Right lobe of liver (tissue), 6 donors: Measurements from ENCODE around the gene IRF1. TPM values are rescaled to one million over a fixed set of nuclear protein-coding genes. Genes with fewer than 3 reads are reported as not detected.

ENCODE experiments used
- ATAC-seq, 4 donors: fragments of 200-7000 bp; cut with Tn5 transposase; one replicate each; pipeline ENCODE4 v1.9.1; 2020; ENCODE audit warnings: mild to moderate bottlenecking in 4 of 4, moderate library complexity in 4 of 4
- DNase-seq, 3 donors: peaks; one replicate each; pipeline ENCODE4 v3.0.0-alpha.2; 2020
- H3K27ac ChIP-seq, 3 donors: fragments of 200-600 bp; one replicate each; pipeline ENCODE4 v1.8.0; 2022
- H3K27me3 ChIP-seq, 2 donors: fragments of 200-600 bp; one replicate each; pipeline ENCODE4 v1.8.0; 2022
- H3K36me3 ChIP-seq, 4 donors: fragments of 200-600 bp; sonication (generic) in 1 of 4; one replicate each; pipeline versions ENCODE4 v1.5.1 to v1.8.0; 2017 to 2022; ENCODE audit warnings: control low read depth in 1 of 4
- H3K4me1 ChIP-seq, 4 donors: fragments of 200-600 bp; sonication (generic) in 1 of 4; one replicate each; pipeline versions ENCODE4 v1.5.1 to v1.8.0; 2017 to 2022; ENCODE audit warnings: control low read depth in 1 of 4
- H3K4me3 ChIP-seq, 3 donors: fragments of 200-600 bp; one replicate each; pipeline ENCODE4 v1.8.0; 2022
- H3K9me3 ChIP-seq, 4 donors: fragments of 200-600 bp; sonication (generic) in 1 of 4; one replicate each; pipeline versions ENCODE4 v1.5.1 to v1.8.0; 2017 to 2022; ENCODE audit warnings: control low read depth in 1 of 4
- POLR2A ChIP-seq: fragments of 450-650 bp; IDR thresholded peaks from one replicate; pipeline ENCODE4 v1.6.1; 2017; ENCODE audit warnings: antibody characterized with exemption, mild to moderate bottlenecking
- WGBS: methylation state at CpG from one replicate; pipeline ENCODE4 v1.1.6; 2018; ENCODE audit warnings: low coverage, low lambda C conversion rate; ENCODE audit not compliant: insufficient coverage; ENCODE audit errors: missing lambda C conversion rate; 5-methylcytosine and 5-hydroxymethylcytosine counted together
- intact Hi-C, 2 donors: fragments of 100-400 bp; cut with DNase I; formaldehyde crosslinking; loops; one replicate each; pipeline versions ENCODE4 v1.11.2 to v1.14.1; 2022
- total RNA-seq, 6 experiments: library from RNA; depleted of rRNA in 2 of 6; stranded (reverse); fragments of >200 nt in 2 of 6; fragmentation: NEBNext Ultra II Directional in 3 of 6; extraction: Animal tissue kit (Norgen Biotek cat#: 25700) in 3 of 6; gene quantifications; one replicate each; pipeline versions ENCODE4 v1.1.0 to v1.2.4, GENCODE V29; 2016 to 2023
- TF ChIP-seq, protein P1 (sequence below), 4 donors: fragments of 200-600 bp in 3 of 4; fragments of 450-650 bp in 1 of 4; IDR thresholded peaks; one replicate each; pipeline versions ENCODE4 v1.5.1 to v1.8.0; 2016 to 2022; ENCODE audit warnings: antibody characterized with exemption in 4 of 4, mild to moderate bottlenecking in 2 of 4
- donor health status: DM: no; HTN: yes; CAD: no.
- donor health status: DM: no; HTN: no; CAD: no.
- donor health status: DM: no; HTN: no; CAD: no.
- donor health status: DM: no; HTN: yes; CAD: no.
- donor health status: DM: no; HTN: yes; CAD: no.

IRF1 gene
- total RNA-seq, 6 experiments from 2014 or later, result 23.9 to 38.3 (median 30.2) TPM

DNA sequence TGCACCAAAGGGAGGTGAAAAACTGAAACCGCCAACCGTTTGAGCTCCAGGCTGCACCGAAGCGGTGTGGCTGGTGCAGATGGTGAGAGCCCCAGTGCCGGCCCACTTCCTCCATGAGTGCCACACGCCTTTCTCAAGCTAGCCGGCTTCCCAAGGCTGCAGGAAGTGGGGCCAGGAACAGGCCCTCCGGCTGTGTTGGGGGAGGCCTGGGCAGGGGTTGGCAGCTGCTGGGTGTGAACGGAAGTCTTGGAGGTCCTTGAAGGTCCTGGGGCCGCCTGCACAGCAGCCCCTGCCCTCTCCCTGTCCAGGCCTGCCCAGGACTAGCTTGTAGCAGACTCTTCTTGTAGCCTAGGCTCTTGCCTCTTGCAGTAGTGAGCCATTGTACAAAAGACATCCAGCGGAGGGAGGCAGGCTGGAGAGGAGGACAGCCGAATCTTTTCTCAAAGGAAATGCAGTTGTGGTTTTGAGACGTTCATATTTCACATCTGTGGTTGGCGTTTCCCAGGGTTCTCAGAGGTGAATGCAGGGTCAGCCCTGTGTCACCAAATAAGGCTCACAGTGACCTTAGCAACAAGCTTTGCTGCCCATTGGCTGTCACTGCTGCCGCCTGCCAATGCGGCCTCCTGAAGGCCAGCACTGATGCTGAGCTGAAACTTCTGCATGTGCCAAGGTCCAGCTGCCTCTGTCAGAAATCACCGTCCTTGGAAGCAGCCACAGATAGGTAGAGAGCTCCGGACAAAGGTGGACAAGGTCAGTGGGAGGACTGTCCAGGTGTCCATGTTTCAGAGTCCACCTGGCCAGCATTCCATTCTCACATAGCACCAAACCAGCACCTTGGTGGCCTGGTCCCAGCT is 23.9 kb downstream of the IRF1 start:
- intact Hi-C loops, result loop anchor here in 1 of 2 donors (10.0 kb wide), 1 partner anchor 52 kb away; no protein-coding TSS in a partner anchor
- Histone ChIP-seq H3K27ac (peak overlapping the region; percentile 53 to 92 (median 88)), H3K36me3 (no peaks in the 10 kb centered on the region), H3K27me3 (no peaks in the 10 kb centered on the region), H3K4me3 (no peak overlapping the region), H3K4me1 (peaks cover 2 to 83% (median 50%) of the 10 kb centered on the region in 4 donors), H3K9me3 (no peaks in the 10 kb centered on the region)
- DNase-seq, result peak; percentile 66 to 95 (median 95)
- WGBS, result 25% methylated on average over 9 of the region's 18 CpGs
- no peak for TF ChIP-seq POLR2A
- TF ChIP-seq, protein P1, sequence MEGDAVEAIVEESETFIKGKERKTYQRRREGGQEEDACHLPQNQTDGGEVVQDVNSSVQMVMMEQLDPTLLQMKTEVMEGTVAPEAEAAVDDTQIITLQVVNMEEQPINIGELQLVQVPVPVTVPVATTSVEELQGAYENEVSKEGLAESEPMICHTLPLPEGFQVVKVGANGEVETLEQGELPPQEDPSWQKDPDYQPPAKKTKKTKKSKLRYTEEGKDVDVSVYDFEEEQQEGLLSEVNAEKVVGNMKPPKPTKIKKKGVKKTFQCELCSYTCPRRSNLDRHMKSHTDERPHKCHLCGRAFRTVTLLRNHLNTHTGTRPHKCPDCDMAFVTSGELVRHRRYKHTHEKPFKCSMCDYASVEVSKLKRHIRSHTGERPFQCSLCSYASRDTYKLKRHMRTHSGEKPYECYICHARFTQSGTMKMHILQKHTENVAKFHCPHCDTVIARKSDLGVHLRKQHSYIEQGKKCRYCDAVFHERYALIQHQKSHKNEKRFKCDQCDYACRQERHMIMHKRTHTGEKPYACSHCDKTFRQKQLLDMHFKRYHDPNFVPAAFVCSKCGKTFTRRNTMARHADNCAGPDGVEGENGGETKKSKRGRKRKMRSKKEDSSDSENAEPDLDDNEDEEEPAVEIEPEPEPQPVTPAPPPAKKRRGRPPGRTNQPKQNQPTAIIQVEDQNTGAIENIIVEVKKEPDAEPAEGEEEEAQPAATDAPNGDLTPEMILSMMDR (IDR thresholded peaks at IDR 0.05), result no peak
- ATAC-seq, result peak; percentile 46 to 77 (median 72)

DNA sequence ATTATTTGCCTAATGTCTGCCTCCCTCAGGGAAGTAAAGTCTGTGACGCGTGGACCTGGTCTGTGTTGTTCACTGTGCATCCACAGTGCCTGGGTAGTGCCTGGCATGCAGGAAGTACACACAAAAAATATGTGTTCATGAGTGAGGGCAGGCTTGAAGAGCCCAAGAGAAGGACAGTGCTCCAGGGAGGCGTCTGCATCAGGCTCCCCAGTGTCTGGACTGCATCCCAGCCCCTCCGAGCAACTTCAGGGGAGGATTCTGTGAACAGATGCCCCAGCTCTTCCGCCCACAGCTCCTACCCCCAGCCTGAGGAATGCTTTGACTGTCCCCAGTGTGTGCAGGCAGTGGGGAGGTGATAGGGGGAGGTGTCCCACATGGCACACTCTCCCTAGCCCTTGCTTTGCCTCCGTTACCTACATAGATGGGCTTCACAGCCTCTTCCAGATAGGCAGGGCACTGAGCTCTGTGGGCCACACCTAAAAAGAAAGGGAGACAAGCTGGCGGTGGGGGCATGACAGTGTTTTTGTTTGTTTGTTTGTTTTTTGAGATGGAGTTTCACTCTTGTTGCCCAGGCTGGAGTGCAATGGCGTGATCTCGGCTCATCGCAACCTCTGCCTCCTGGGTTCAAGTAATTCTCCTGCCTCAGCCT is 25.4 kb downstream of the IRF1 start:
- WGBS, result 69% methylated on average over 7 of the region's 10 CpGs
- H3K9me3 ChIP-seq, result no peaks in the 10 kb centered on the region
- H3K4me3 ChIP-seq, result no peak overlapping the region
- intact Hi-C loops, result loop anchor here in 1 of 2 donors (10.0 kb wide), 1 partner anchor 50 kb away; no protein-coding TSS in a partner anchor
- peak overlapping the region; percentile 81 to 92 (median 88) for H3K27ac ChIP-seq
- no peaks in the 10 kb centered on the region for H3K36me3 ChIP-seq
- TF ChIP-seq, protein P1 (IDR thresholded peaks at IDR 0.05), result no peak
- TF ChIP-seq POLR2A, result no peak
- ATAC-seq (peak in 1 of 4 donors; percentile 25), DNase-seq (no peak)
- H3K27me3 ChIP-seq, result no peaks in the 10 kb centered on the region
- H3K4me1 ChIP-seq, result peaks cover 2 to 89% (median 55%) of the 10 kb centered on the region in 4 donors

DNA sequence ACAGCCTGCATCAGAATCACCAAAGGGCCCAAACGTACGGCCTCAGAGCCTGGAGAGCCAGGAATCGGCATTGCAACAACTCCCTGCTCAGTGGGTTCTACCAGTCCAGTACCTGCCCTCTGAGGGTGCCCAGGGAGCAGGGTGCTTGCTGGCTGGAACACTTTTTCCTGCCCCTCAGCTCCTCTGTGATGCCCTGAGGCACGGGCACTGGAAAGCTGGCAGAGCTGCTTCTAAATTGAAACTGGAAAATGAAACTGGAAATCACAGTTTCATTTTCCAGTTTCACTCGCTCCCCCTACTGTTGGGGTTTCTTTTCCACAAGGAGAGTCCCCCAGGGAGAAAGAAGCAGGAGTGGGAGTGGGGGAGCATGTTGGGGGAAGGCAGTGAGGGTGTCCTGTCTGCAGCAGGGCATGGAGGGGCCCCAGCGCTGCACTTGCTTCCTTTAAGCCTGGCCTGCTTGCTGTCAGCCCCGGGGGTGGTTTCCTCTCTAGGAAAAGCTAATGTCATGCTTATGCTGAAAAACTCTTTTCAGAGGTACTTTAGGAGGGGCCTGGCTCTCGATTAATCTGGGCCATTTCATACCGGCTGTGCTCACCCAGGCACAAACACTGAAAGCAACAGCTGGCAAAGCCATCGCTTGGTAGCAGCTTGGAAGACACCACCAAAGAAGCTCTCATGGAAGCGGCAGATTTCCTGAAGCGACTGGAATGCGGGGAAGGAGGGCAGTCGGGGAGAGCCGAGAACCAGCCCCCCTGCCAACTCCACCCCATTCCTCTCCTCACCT is 26.2 kb downstream of the IRF1 start:
- no peaks in the 10 kb centered on the region for H3K36me3 ChIP-seq
- H3K27me3 ChIP-seq, result no peaks in the 10 kb centered on the region
- WGBS, result 8% methylated on average over 10 of the region's 15 CpGs
- peak overlapping the region; percentile 15 to 28 (median 19) for H3K4me3 ChIP-seq
- H3K27ac ChIP-seq, result peak overlapping the region; percentile 81 to 92 (median 88)
- intact Hi-C loops, result loop anchor here in 1 of 2 donors (10.0 kb wide), 1 partner anchor 50 kb away; no protein-coding TSS in a partner anchor
- TF ChIP-seq POLR2A, result no peak
- TF ChIP-seq, protein P1 (IDR thresholded peaks at IDR 0.05), result peak; percentile 23 to 49 (median 35)
- peaks cover 2 to 89% (median 55%) of the 10 kb centered on the region in 4 donors for H3K4me1 ChIP-seq
- no peaks in the 10 kb centered on the region for H3K9me3 ChIP-seq
- DNase-seq, result peak in 2 of 3 donors; percentile 66 to 67
- ATAC-seq, result peak; percentile 1 to 45 (median 12)

DNA sequence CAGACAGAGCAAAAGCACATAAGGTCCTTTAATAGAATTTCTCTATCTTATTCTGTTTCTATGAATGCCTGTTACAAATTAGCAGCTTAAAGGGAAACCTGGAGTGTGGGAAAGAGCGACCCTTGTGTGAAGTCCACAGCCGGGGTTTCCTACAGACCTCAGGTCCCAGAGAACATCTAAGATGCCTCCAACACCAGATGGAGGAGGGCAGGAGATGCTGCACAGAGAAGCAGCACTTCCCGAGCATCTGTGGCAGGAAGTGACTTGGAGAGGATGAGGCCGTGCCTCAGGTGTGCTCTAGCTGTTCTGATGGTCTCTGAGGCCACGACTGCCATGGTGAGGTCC is 26.8 kb downstream of the IRF1 start:
- WGBS, result 17% methylated on average over 3 of the region's 5 CpGs
- TF ChIP-seq, protein P1 (IDR thresholded peaks at IDR 0.05), result no peak
- TF ChIP-seq POLR2A, result no peak
- H3K4me3 ChIP-seq, result peak overlapping the region; percentile 15 to 28 (median 19)
- no peaks in the 10 kb centered on the region for H3K9me3 ChIP-seq
- no peak for DNase-seq
- intact Hi-C loops, result loop anchor here in 1 of 2 donors (10.0 kb wide), 1 partner anchor 49 kb away; no protein-coding TSS in a partner anchor
- H3K27me3 ChIP-seq, result no peaks in the 10 kb centered on the region
- H3K27ac ChIP-seq, result peak overlapping the region; percentile 81 to 92 (median 88)
- no peaks in the 10 kb centered on the region for H3K36me3 ChIP-seq
- ATAC-seq, result no peak
- H3K4me1 ChIP-seq, result peaks cover 2 to 90% (median 56%) of the 10 kb centered on the region in 4 donors
